DMS53 treated with DMSO at 0.1 percent for 48 hours (cell line): ENCODE data around the gene KCNJ10.

Experiments
- DNase-seq: peaks from one replicate; lab custom pipeline; 2025; ENCODE audit not compliant: unreplicated experiment; lab: John Stamatoyannopoulos, UW

The KCNJ10 gene

GRCh38 chr1:159968901-159969300 is 101.1 kb downstream of the KCNJ10 start:
- no peak for DNase-seq

- DNase-seq = no peak
Observed at GRCh38 chr1:159965263-159965662, 104.7 kb downstream of the KCNJ10 start.

DNA sequence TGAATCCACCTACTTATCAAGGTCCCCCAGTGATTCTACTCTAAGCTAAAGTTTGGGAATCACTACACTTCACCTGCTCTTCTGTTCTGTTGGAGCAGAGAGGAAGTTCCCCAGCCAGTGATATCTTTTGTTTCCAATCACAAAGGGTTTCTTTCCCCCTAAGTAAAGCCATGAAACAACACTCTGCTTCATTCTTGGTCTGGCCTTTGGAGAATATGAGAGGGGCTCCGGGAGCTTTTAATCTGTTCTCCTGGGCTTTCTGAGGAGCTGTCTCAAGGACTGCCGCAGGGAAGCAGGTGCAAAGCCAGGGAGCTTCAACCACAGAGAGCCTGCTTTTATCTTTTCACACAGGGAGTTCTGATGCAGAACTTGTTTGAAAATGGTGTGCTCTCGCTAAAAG is 105.8 kb downstream of the KCNJ10 start:
- no peak for DNase-seq

DNA sequence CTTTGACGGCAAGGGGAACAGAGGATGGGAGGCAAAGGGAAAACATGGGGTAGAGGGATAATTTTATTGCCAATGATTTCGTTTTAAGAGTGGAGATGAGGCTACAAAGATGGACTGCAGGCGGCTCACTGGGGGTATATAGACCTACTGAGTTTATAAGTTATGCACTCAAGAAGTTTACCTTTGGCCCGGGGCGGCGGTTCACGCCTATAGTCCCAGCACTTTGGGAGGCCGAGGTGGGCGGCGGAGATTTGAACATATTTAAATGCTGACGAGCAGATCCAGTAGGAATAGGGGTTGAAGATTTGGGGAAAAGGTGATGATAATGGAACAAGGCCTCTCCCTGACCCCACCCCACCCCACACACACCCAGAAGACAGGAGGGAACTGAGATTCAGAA is 107.8 kb downstream of the KCNJ10 start:
- DNase-seq = no peak

GRCh38 chr1:159961636-159962035 is 108.3 kb downstream of the KCNJ10 start:
- DNase-seq = no peak

DNA sequence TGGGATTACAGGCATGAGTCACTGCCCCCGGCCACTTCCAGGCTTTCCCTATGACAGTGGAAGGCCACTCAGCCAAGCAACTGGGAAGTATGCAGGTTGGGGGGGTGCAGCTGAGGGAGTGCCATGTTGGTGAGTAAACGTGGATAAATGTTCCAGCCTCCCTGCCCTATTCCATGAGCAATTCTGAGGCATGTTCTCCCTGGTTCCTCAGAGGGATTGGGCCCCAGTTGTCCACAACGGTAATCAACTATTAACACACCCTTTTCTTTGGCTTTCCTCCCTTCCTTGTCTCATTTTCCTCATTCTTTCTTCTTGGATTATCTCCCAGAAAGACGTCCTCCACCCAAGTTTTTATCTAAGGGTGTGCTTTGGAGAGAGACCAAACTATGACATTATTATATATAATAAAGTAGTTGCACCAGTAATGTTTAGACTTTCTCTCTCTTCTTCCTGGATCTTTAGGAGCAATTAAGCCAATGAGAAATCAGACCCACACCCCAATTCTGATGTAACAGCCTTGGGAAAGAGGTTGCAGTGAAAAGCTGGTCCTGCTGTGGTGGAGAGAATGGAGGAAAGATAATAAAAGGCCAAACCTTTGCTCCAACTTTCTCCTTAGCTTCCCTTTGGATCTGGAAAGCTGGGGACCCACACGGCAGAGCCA is 109.1 kb downstream of the KCNJ10 start:
- no peak for DNase-seq

GRCh38 chr1:159959451-159959850 is 110.5 kb downstream of the KCNJ10 start:
- DNase-seq = no peak

DNA sequence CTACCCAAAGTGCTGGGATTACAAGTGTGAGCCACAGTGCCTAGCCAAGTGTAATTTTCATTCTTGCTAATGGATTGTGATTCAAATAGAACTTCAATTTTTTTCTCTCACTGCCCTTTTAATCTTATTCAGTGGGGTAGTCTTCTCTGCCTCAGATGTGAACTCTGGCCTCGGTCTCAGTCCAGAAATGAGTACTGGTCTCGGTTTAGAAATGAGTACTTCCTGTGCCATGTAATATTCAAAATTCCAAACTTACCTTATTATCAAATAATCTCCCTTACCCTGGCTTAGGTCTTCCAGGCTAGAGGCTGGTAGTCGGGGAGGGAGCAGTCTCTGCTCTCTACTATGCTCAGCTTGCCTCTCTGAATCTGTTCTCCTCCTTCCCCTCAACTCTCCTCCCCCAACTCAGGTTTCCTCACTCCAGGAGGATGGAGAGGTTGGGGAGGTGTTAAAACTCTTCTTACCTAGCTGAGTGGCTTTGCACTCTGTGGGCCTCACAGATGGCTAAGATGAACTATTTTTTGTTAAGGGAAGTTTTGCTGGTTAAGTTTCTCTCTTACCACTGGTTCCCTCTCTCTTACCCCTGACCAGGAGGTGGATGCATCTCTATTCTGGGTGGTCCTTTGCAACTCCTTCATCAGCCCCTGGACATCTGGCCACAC is 111.1 kb downstream of the KCNJ10 start:
- DNase-seq = no peak

- no peak for DNase-seq
Observed at GRCh38 chr1:159957824-159958268, 112.1 kb downstream of the KCNJ10 start.

GRCh38 chr1:159955456-159955855 is 114.5 kb downstream of the KCNJ10 start:
- no peak for DNase-seq

DNA sequence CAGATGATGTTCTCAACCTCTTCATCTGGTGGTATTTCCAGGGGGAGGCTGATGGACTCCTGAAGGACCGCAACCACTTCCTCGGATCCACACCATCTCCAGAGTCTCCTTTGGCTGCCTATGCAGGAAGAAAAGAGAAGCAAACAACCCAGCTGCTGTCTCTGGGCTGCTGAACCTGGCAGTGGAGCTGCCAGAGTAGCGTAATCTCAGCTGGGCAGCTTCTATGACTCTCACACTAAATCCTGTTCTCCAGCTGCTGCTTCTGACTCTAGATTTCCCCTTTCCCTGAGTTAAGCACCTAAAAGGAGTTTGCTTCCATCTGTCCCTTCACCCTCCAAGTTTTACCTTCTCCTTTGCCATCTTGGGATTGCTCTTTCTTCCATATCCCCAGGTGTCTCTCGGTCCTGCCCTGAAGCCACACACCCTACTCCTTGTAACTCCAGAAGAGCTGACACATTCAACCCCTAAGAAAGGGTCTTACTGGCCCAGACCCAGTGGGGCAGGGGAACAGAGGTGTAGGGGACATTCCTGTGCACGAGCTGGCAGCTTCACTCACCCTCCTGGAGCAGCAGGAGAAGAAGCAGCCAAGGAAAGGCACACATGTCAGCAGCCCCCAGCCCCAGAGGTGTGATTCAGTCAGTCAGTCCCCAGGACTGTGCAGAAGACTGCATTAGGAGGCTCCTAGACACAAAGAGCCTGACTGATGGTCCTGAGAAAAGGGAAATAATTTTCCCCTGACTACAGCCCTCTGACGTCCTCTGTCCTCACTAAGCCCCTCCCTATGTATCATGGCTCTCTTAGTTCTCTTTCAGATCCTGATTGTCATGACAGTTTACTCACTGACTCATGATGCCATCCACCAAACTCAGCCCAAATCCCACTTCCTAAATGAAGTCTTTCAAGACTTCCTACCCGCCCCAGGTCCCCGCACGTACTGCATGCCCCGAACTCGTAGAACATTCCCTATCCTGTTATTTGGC is 116.1 kb downstream of the KCNJ10 start, which contains the start of gene SLAMF9:
Gene SLAMF9 (minus strand): TSS at position 702 of the 980 bp plus-strand sequence. CDS start 100 bp downstream, at position 602.
- no peak for DNase-seq

DNA sequence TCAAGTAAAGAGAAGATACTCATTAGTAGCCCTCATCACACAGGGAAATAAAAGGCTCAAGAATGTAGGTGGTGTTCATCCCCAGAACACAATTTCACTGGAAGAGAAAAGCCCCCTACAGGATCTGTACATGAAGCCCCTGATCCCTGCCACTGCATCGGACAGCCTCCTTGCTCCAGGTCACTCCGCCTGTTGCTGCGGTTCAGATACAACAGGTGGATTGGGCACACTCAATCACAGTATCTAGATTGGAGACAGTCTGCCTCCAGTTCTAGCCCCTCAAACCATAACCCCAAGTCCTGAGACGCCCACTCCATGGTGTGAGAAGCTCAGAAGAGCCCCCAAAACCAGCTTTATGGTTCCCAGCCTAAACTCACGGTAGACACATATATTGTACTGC is 117.0 kb downstream of the KCNJ10 start:
- DNase-seq = no peak

GRCh38 chr1:159951551-159951950 is 118.4 kb downstream of the KCNJ10 start:
- DNase-seq = no peak

DNA sequence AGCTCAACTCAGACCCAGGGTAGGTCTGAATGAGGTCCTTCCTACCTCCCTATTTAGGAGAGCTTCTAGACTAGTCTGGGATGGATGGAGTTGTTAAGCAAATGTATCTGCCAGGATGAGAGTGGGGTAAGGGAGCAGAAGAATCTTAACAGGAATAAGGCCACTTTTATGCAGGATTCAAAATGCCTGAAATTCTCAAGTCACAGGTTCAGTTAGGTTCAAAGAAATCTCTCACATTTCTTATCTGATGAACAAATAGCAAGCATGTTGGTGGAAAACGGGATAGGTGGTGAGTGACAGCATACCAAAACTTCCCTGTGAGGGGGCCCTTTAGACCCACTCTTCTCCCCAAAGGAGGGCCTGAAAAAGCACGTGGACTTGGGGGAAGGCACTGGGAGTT is 118.9 kb downstream of the KCNJ10 start:
- DNase-seq = no peak

- DNase-seq = no peak
Observed at GRCh38 chr1:159949981-159950381, 120.0 kb downstream of the KCNJ10 start.

- no peak for DNase-seq
Observed at GRCh38 chr1:159949123-159949522, 120.8 kb downstream of the KCNJ10 start.
